Kidney (tissue), 14 donors: ENCODE data around the gene CRYL1. TPM values are rescaled to one million over a fixed set of nuclear protein-coding genes. Genes with fewer than 3 reads are reported as not detected.

Experiments
- DNase-seq, 5 donors: peaks; one replicate each; pipeline ENCODE4 v3.0.0-alpha.2; 2013 to 2020
- FAIRE-seq: peaks from 2 replicates; lab custom pipeline; 2012; peaks lifted over from hg19 to GRCh38; lab: Jason Lieb, UNC
- H3K27ac ChIP-seq, 2 donors: one replicate each; pipeline ENCODE4 v1.7.0; 2013; ENCODE audit warnings: low read depth in 2 of 2, low read length in 2 of 2, inconsistent platforms in 1 of 2
- H3K27me3 ChIP-seq: one replicate; pipeline ENCODE4 v1.7.1; 2013; ENCODE audit warnings: low read length, inconsistent platforms; ENCODE audit not compliant: control insufficient read depth, insufficient read depth
- H3K36me3 ChIP-seq, 3 donors: one replicate each; pipeline versions ENCODE4 v1.7.0 to v1.7.1; 2013; ENCODE audit warnings: low read length in 3 of 3, control low read depth in 1 of 3, inconsistent platforms in 1 of 3; ENCODE audit not compliant: insufficient read depth in 3 of 3, control insufficient read depth in 2 of 3
- H3K4me1 ChIP-seq, 3 donors: one replicate each; pipeline versions ENCODE4 v1.7.0 to v1.7.1; 2013; ENCODE audit warnings: low read length in 3 of 3, inconsistent platforms in 1 of 3, low read depth in 1 of 3; ENCODE audit not compliant: control insufficient read depth in 2 of 3, insufficient read depth in 2 of 3
- H3K4me3 ChIP-seq, 3 donors: one replicate each; pipeline versions ENCODE4 v1.7.0 to v1.8.1; 2013; ENCODE audit warnings: low read length in 3 of 3, control low read depth in 1 of 3, inconsistent platforms in 1 of 3
- H3K9ac ChIP-seq, 3 donors: one replicate each; pipeline versions ENCODE4 v1.7.0 to v1.7.1; 2013; ENCODE audit warnings: low read length in 3 of 3, control low read depth in 1 of 3, inconsistent platforms in 1 of 3
- H3K9me3 ChIP-seq, 3 donors: one replicate each; pipeline versions ENCODE4 v1.7.0 to v1.7.1; 2013; ENCODE audit warnings: low read length in 3 of 3, control low read depth in 1 of 3, inconsistent platforms in 1 of 3; ENCODE audit not compliant: control insufficient read depth in 2 of 3, insufficient read depth in 1 of 3
- CTCF ChIP-seq: IDR thresholded peaks from 3 replicates; pipeline ENCODE4 v1.5.1; 2012; ENCODE audit warnings: mild to moderate bottlenecking, moderate library complexity, borderline replicate concordance; ENCODE audit not compliant: insufficient read depth; ENCODE audit errors: extremely low read depth
- intact Hi-C: fragments of 100-400 bp; cut with DNase I; formaldehyde crosslinking; loops from one replicate; pipeline ENCODE4 v1.11.1; 2022
- polyA plus RNA-seq: library from polyadenylated mRNA; stranded (reverse); fragments of 350-450 nt; fragmentation: Illumina TruSeq; extraction: RNeasy Lipid Tissue Mini Kit (QIAGEN cat#74804); gene quantifications from one replicate; pipeline ENCODE4 v1.2.3, GENCODE V29; 2014; ENCODE audit warnings: low read depth, low replicate concordance; ENCODE audit not compliant: insufficient read depth
- total RNA-seq: library from RNA; stranded (reverse); fragmentation: NEBNext Ultra II Directional; extraction: Animal tissue kit (Norgen Biotek cat#: 25700); gene quantifications from one replicate; pipeline ENCODE4 v1.2.1, GENCODE V29; 2021
- donor health status: control.
- donor health status: control.
- donor health status: control.
- donor health status: control.
- donor health status: control.
- donor health status: DM: yes; HTN: yes; CAD: no.
- donor health status: Normal renal cell carcinoma (clear cell type).

Gene CRYL1
- total and polyA plus RNA-seq, 2 donors from 2014 or later, result 130 to 462 TPM

- Histone ChIP-seq H3K27ac (peak overlapping the region; percentile 86 to 91), H3K4me1 (peaks cover 0 to 38% (median 22%) of the 10 kb centered on the region in 3 donors), H3K27me3 (no peaks in the 10 kb centered on the region), H3K9me3 (no peaks in the 10 kb centered on the region), H3K4me3 (no peak overlapping the region), H3K36me3 (peaks cover 0 to 14% (median 0%) of the 10 kb centered on the region in 3 donors), H3K9ac (peak overlapping the region in 1 of 3 donors; percentile 37)
- no peak for TF ChIP-seq CTCF
- FAIRE-seq (no peak), DNase-seq (no peak)
- intact Hi-C loops, result no loop called here
Observed at GRCh38 chr13:20503088-20504083, 22.3 kb downstream of the CRYL1 start.

- no peak for TF ChIP-seq CTCF
- intact Hi-C loops, result no loop called here
- Histone ChIP-seq H3K9ac (no peak overlapping the region), H3K9me3 (peaks cover 0 to 3% (median 0%) of the 10 kb centered on the region in 3 donors), H3K27me3 (no peaks in the 10 kb centered on the region), H3K36me3 (peaks cover 0 to 8% (median 0%) of the 10 kb centered on the region in 3 donors), H3K4me3 (no peak overlapping the region), H3K27ac (peak overlapping the region; percentile 5 to 40), H3K4me1 (peaks cover 0 to 47% (median 25%) of the 10 kb centered on the region in 3 donors)
- FAIRE-seq, result no peak
- no peak for DNase-seq
Observed at GRCh38 chr13:20501592-20501991, 24.1 kb downstream of the CRYL1 start.

GRCh38 chr13:20501120-20501519, 24.5 kb downstream of the CRYL1 start:
- TF ChIP-seq CTCF, result no peak
- H3K4me1 ChIP-seq, result peaks cover 0 to 42% (median 23%) of the 10 kb centered on the region in 3 donors
- no peaks in the 10 kb centered on the region for H3K27me3 ChIP-seq
- peaks cover 0 to 8% (median 0%) of the 10 kb centered on the region in 3 donors for H3K36me3 ChIP-seq
- H3K27ac ChIP-seq, result peak overlapping the region; percentile 5 to 40
- no peak overlapping the region for H3K4me3 ChIP-seq
- DNase-seq (no peak), FAIRE-seq (no peak)
- intact Hi-C loops, result no loop called here
- peaks cover 0 to 3% (median 0%) of the 10 kb centered on the region in 3 donors for H3K9me3 ChIP-seq
- H3K9ac ChIP-seq, result no peak overlapping the region
